Lung microvascular endothelial cell (primary cell): Measurements from ENCODE around the gene FAM156B. TPM values are rescaled to one million over a fixed set of nuclear protein-coding genes. Genes with fewer than 3 reads are reported as not detected.
"Not testable (repeated sequence)": the region's sequence is repeated elsewhere in the genome, so short reads cannot be mapped to it uniquely, and the experiment has no call there.

Experiments used
- DNase-seq, 2 donors: peaks; one replicate each; pipeline versions ENCODE4 v3.0.0 to v3.0.0-alpha.2; 2010; ENCODE audit warnings: low read depth in 2 of 2
- total RNA-seq: library from RNA; depleted of rRNA; stranded (reverse); fragments of >200 nt; gene quantifications from 2 replicates; pipeline ENCODE4 v1.2.1, GENCODE V29; 2014

FAM156B gene
- total RNA-seq, 1 donor from 2014 or later, result 6.0 TPM

DNA sequence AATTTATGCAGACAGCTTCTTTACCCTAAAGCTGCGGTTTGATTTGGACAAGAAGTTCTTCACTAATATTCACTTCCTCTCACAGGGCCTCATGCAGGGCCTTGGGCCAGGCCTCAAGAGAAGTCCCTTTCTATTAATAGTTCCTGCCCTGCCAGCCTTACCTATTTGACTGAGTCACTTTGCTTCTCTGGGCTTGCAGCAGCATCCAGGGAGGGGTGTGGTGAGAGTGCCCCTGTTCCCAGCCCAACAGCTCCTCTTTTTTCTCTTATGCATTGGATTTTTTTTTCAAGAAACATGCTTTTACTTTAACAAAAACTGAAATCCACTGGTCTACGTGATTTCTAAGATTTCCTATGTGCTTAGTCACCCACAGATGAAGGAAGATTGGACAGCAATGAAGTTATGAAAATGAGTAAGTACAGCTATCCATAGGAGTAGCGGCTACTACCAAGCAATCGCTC lies 26.7 kb downstream of the FAM156B start:
- peak in 1 of 2 donors; percentile 38 for DNase-seq

DNA sequence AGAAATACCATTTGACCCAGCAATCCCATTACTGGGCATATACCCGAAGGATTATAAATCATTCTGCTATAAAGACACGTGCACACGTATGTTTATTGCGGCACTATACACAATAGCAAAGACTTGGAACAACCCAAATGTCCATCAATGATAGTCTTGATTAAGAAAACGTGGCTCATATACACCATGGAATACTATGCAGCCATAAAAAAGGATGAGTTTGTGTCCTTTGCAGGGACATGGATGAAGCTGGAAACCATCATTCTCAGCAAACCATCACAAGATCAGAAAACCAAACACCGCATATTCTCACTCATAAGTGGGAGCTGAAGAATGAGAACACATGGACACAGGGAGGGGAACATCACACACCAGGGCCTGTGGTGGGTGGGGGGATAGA lies 33.1 kb downstream of the FAM156B start:
- not testable (repeated sequence) for DNase-seq

DNA sequence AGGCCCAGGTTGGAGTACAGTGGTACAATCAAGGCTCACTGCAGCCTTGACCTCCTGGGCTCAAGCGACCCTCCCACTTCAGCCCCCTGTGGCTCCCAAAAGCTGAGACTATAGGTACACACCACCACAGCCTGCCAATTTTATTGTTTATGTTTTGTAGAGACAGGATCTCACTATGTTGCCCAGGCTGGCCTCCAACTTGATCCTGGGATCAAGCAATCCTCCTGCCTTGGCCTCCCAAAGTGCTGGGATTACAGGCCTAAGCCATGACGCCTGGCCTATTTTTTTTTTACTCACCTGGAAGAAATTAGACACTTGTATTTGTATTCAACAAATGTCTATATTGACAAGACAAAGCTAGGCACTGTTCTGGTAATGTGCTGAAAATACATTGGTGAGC lies 36.1 kb downstream of the FAM156B start:
- DNase-seq, result no peak

DNA sequence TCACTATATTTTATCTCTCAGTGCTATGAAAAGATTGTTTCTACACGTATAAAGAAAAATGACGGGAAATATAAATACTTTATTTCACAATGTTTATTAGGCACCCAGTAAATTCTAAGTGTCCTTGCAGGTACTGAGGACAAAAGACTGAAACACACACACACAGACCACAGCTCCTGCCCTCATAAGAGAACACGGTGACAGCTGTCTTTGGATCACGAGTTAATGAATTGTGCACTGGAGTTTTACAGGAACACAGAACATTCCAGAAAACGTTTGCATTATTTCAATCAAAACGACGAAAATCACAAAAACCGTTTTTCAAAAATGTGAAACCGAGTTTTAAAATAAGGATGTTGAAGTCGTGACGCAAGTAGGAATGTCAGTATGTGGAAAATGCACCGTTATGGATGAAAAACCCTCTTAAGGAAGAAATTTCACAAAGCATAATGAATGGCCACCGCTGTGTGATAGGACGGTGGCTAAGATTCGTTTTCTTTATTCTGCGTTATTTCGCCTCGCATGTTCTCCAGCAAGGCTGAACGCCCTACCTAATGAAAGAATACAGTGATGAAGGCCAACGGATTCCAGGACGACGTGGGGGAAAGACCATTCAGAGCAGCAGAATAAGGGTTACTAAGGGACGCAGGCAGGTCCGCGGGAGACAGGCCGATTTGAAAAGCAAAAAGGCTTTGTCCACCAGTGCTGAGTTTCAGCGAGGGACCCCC lies 37.0 kb downstream of the FAM156B start:
- DNase-seq, result peak in 1 of 2 donors; percentile 29

DNA sequence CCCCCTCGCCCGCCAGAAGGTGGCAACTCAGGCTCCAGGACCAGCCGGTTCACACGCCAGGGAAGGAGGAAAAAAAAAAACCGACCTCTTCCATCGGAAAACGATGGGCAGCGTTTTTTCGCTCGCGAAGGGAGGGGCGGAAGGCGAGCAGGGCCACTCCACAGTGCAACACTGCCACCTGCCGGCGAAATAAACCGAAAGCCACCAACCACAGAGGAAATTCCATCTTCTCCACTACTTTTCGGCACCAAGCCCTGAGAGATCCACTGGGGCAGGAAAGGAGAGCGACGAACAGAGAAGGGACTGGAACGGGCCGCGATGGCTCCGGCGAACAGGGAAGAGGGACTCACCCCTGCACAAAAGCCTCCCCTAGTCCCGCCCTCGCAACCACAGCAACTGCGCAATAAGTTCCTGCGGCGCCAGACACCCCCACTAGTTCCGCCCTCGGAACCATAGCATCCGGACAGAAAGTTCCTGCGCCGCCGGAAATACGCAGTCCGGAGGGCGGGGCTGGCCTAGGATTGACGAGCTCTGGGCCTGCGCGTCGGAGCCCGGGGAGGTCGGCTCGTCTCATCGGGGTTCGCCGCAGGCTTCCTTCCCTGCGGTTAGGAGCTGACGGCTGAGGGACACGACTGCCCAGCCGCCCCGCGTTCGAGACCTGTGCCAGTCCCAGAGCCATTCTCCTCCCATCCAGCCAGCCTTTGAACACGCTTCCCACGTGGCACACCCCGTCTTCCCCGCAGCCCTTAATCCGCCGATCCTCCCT lies 37.8 kb downstream of the FAM156B start:
- DNase-seq, result peak; percentile 96 to 98

DNA sequence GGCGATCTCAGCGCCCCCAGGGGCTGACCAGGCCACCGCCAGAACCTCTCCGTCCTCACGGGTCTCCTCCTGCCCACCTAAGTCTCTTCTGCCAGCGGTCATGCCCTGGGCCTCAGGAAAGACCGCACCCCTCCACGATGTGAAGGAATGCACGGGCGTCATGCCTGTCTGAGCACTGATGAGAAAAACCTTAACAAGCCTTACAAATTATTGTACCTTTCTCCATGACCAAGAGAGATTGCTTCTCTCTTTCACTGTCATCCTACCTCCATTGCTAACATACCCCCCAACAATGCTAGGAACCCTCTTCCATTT lies 38.3 kb downstream of the FAM156B start:
- not testable (repeated sequence) for DNase-seq

DNA sequence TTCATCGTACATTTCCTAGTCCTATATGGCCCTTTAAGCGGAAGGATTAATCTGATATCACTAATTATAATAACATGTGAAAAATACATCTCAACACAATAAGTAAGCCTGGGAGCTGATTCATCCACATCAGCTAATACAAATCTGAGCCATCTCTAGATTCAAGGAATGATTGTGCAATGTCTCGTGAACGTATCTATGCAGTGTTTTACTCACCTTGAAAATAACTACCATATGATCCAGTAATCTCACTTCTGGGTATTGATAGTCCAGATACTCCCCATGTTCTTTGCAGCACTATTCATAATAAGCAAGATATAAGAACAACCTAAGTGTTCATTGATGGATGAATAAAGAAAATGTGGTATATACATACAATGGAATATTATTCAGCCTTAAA lies 43.6 kb downstream of the FAM156B start:
- DNase-seq, result not testable (repeated sequence)

DNA sequence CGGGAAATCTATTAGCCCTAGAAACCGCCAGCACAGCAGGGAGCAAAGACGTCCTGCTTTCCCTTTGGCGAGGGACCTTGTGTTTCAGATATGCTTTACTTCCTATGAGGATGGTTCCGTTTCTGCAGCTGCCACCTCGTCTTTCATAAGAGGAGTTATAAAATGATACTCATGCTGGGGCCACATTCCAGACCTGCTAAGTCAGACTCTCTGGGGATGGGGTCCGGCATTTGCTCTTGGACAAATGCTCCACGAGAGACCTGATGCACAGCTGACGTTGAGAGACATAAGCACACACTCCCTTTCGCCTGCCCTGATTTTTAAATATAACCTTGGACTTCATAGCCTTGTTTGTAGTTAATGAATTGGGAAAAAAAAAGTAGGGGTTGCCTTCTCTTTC lies 44.6 kb downstream of the FAM156B start:
- not testable (repeated sequence) for DNase-seq

DNA sequence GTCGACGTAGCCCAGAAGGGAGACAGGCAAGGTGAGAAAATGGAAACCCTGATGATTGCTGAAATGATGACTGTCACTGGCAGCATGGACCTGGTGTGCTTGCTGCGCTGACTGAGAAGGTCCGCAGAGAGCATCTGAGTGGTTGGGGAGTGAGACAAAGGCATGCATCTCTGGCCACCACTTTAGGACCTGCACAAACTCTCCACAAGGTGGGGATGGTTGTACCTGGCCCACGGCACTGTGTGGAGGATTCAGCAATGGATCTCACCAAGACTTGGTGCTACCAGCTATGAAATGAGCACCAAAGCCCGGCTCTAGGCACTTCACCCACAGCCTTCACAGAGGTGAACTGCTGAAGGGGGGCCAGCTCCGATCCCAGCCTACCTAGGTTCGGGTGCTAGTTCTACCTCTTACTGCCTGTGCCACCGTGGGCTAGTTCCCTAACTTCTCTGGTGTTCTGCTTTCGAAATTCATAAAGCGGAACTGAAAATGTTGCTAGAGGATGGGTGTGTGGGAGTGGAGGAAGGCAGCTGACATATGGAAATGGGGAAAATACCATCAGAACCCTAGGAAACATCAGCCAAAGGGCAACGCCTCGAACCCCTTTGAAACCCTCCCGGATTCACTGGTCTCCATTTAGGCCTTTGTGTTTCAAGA lies 48.8 kb downstream of the FAM156B start:
- not testable (repeated sequence) for DNase-seq

DNA sequence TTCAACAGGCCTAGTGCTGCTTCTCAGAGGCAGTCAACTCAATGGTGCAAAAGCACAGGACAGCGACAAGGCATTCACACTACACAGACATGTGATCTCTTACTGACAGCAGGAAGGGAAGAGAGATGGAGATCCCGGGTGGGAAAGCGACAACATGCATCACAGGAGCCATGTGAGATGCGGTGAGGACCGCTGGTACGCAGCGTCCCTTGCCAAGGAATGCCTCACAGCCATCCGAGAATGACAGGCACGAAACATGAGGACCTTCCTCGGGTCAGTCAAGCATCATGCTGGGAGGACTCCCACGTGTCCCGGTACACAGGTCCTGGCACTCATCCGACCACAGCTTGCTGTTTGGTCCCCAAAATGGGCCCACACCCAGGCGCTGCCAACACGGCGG lies 50.4 kb downstream of the FAM156B start:
- DNase-seq, result not testable (repeated sequence)

DNA sequence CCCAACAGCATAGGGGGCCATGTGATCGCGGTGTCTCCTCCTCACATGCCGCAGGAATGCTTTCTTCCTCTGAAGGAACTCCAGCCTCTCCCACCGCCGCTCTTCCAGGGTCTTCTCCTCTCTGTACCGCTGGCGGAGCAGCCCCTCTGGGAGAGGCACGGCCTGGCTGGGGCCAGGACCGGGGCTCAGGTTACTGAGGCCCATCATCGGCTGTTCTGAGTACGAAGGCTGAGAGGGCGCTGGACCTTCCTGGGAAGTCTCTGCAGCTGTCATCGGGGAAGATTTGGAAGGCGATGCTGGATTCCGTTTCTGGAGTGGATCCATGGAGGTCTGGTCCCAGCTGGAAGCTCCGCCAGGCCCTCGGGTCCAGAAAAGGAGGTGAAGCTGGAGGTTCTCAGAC lies 51.1 kb downstream of the FAM156B start:
- not testable (repeated sequence) for DNase-seq

DNA sequence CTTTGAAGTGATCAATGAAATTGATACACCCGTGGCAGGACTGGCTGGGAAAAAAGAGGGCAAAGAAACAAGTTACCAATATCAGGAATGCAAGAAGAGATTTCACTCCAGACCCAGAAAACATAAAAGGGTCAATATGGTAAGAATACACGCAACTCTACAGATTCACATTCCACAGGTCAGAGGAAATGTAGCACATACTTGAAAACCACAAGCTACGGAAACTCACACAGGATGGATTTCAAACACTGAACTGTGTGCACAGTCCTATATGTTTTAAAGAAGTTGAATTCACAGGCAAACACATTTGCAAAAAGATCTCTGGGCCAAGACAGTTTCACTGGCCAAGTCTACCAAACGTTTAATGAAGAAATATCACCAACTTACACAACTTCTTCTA lies 52.2 kb downstream of the FAM156B start:
- DNase-seq, result not testable (repeated sequence)

DNA sequence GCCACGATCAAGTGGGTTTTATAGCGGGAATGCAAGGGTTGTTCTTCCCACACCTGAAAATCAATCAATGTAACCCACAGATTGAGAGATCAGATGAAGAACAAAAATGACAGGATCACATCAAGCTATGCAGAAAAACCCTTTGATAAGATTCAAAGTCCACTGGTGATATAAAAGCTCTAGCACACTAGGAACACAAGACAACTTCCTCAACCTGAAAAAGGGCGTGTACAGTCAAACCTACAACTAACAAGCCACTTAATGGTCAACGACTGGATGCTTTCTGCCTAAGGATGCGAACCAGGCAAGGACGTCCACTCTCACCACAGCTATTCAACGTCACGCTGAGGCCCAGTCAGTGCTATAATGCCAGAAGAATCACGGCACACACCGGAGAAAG lies 52.8 kb downstream of the FAM156B start:
- not testable (repeated sequence) for DNase-seq

Other genes starting within 250 kb of the FAM156B start
- not detected in 2 replicates for gene SSX7, start 242.4 kb upstream of the FAM156B start, total RNA-seq
- gene SSX2, start 190.2 kb upstream of the FAM156B start, total RNA-seq, result not detected in 2 replicates
- gene SSX2B, start 146.1 kb upstream of the FAM156B start, total RNA-seq, result not detected in 2 replicates
- gene SPANXN5, start 99.9 kb upstream of the FAM156B start, total RNA-seq, result not detected in 2 replicates
- gene XAGE5, start 86.0 kb upstream of the FAM156B start, total RNA-seq, result not detected in 2 replicates
- gene XAGE3, start 29.2 kb upstream of the FAM156B start, total RNA-seq, result not detected in 2 replicates
- gene FAM156A, start 61.2 kb downstream of the FAM156B start, total RNA-seq, result 3.5 and 4.4 TPM in 2 replicates
- 0.44 and 1.4 TPM in 2 replicates for gene GPR173, start 151.5 kb downstream of the FAM156B start, total RNA-seq
- gene TSPYL2, start 185.0 kb downstream of the FAM156B start, total RNA-seq, result 5.4 and 7.7 TPM in 2 replicates
- 3.7 and 6.0 TPM in 2 replicates for gene KANTR, start 196.8 kb downstream of the FAM156B start, total RNA-seq